WTC11 (cell line): ENCODE data around the gene ZNF335. TPM values are rescaled to one million over a fixed set of nuclear protein-coding genes. Genes with fewer than 3 reads are reported as not detected.

Experiments used
- ATAC-seq: fragments of 200-7000 bp; cut with Tn5 transposase; 2 replicates; pipeline ENCODE4 v1.10.0; 2021; ENCODE audit warnings: mild to moderate bottlenecking, moderate library complexity
- CTCF ChIA-PET: fragments of 300-600 bp; sonication (Branson Sonifier 250); formaldehyde crosslinking; loops from one replicate; lab custom pipeline; 2021; ENCODE audit warnings: antibody characterized with exemption; lab: Charles Lee
- POLR2A ChIA-PET: fragments of 350-600 bp; sonication (Branson Sonifier 250); formaldehyde crosslinking; loops from one replicate; lab custom pipeline; 2021; ENCODE audit warnings: antibody characterized with exemption; lab: Charles Lee
- DNase-seq: peaks from one replicate; pipeline ENCODE4 v3.0.0; 2021; ENCODE audit warnings: low spot score
- H3K27ac Mint-ChIP-seq: 2 replicates; pipeline ENCODE4 v1.8.0; 2021; ENCODE audit warnings: mixed read lengths
- H3K27me3 Mint-ChIP-seq: 2 replicates; pipeline ENCODE4 v1.8.0; 2021; ENCODE audit warnings: low read depth, mild to moderate bottlenecking, moderate library complexity, mixed read lengths
- H3K36me3 Mint-ChIP-seq: 2 replicates; pipeline ENCODE4 v1.8.0; 2021; ENCODE audit warnings: mixed read lengths
- H3K4me1 Mint-ChIP-seq: 2 replicates; pipeline ENCODE4 v1.8.0; 2022; ENCODE audit warnings: mixed read lengths
- H3K4me3 Mint-ChIP-seq: 2 replicates; pipeline ENCODE4 v1.8.0; 2021; ENCODE audit warnings: mild to moderate bottlenecking, moderate library complexity, mixed read lengths
- H3K9me3 Mint-ChIP-seq: 2 replicates; pipeline ENCODE4 v1.8.0; 2021; ENCODE audit warnings: mixed read lengths
- CDX4 ChIP-seq: fragments of 250-450 bp; sonication (Bioruptor Pico); IDR thresholded peaks from 2 replicates; pipeline ENCODE4 v1.9.0; 2021; ENCODE audit warnings: moderate library complexity, mild to moderate bottlenecking, inconsistent platforms, borderline replicate concordance
- ELF4 ChIP-seq: sonication (generic); formaldehyde crosslinking; IDR thresholded peaks from 2 replicates; pipeline ENCODE4 v1.8.1; 2022; ENCODE audit warnings: low read depth, mild to moderate bottlenecking, moderate library complexity, missing genetic modification reagents
- GRHL2 ChIP-seq: fragments of 250-450 bp; sonication (Bioruptor Pico); IDR thresholded peaks from 2 replicates; pipeline ENCODE4 v1.8.0; 2022; ENCODE audit warnings: mild to moderate bottlenecking, moderate library complexity; ENCODE audit not compliant: insufficient replicate concordance, severe bottlenecking
- HMGA2 ChIP-seq: fragments of 250-450 bp; sonication (Bioruptor Pico); IDR thresholded peaks from 2 replicates; pipeline ENCODE4 v1.4.0; 2021; ENCODE audit warnings: mild to moderate bottlenecking, moderate library complexity
- MAX ChIP-seq: sonication (generic); formaldehyde crosslinking; IDR thresholded peaks from 2 replicates; pipeline ENCODE4 v1.8.0; 2022; ENCODE audit warnings: mild to moderate bottlenecking, missing genetic modification reagents
- MXD4 ChIP-seq: fragments of 250-450 bp; sonication (Bioruptor Pico); IDR thresholded peaks from 2 replicates; pipeline ENCODE4 v1.8.0; 2021; ENCODE audit warnings: mild to moderate bottlenecking, moderate library complexity, borderline replicate concordance
- MYBL2 ChIP-seq: sonication (generic); formaldehyde crosslinking; IDR thresholded peaks from 2 replicates; pipeline ENCODE4 v1.8.1; 2023; ENCODE audit warnings: mild to moderate bottlenecking, moderate library complexity, missing genetic modification reagents
- NFATC4 ChIP-seq: fragments of 250-450 bp; sonication (Bioruptor Pico); IDR thresholded peaks from 2 replicates; pipeline ENCODE4 v1.9.0; 2021; ENCODE audit warnings: mild to moderate bottlenecking
- RELA ChIP-seq: sonication (generic); formaldehyde crosslinking; IDR thresholded peaks from 2 replicates; pipeline ENCODE4 v1.8.1; 2022; ENCODE audit warnings: missing genetic modification reagents, mild to moderate bottlenecking, borderline replicate concordance
- ZBTB21 ChIP-seq: sonication (generic); formaldehyde crosslinking; IDR thresholded peaks from 2 replicates; pipeline ENCODE4 v1.8.1; 2023; ENCODE audit warnings: mild to moderate bottlenecking, missing genetic modification reagents, borderline replicate concordance
- ZNF263 ChIP-seq: sonication (generic); formaldehyde crosslinking; IDR thresholded peaks from 2 replicates; pipeline ENCODE4 v1.8.1; 2022; ENCODE audit warnings: low read depth, mild to moderate bottlenecking, moderate library complexity, missing genetic modification reagents
- ZNF396 ChIP-seq: fragments of 250-450 bp; sonication (Bioruptor Pico); IDR thresholded peaks from 2 replicates; pipeline ENCODE4 v1.8.0; 2021; ENCODE audit warnings: mild to moderate bottlenecking, moderate library complexity, borderline replicate concordance
- ZNF416 ChIP-seq: fragments of 250-450 bp; sonication (Bioruptor Pico); IDR thresholded peaks from 2 replicates; pipeline ENCODE4 v1.9.0; 2021; ENCODE audit warnings: mild to moderate bottlenecking, inconsistent platforms
- ZNF423 ChIP-seq: fragments of 250-450 bp; sonication (Bioruptor Pico); IDR thresholded peaks from 2 replicates; pipeline ENCODE4 v2.1.2; 2022; ENCODE audit warnings: mild to moderate bottlenecking, moderate library complexity
- ZSCAN18 ChIP-seq: fragments of 250-450 bp; sonication (Bioruptor Pico); IDR thresholded peaks from 2 replicates; pipeline ENCODE4 v2.1.2; 2022; ENCODE audit warnings: mild to moderate bottlenecking, moderate library complexity
- total RNA-seq: library from RNA; stranded (reverse); gene quantifications from 3 replicates; pipeline ENCODE4 v1.2.3, GENCODE V29; 2021
- TF ChIP-seq, protein P1 (sequence below): fragments of 250-450 bp; sonication (Bioruptor Pico); IDR thresholded peaks from 2 replicates; pipeline ENCODE4 v1.9.0; 2021; ENCODE audit warnings: mild to moderate bottlenecking, borderline replicate concordance
- TF ChIP-seq, protein P2 (sequence below): sonication (generic); formaldehyde crosslinking; IDR thresholded peaks from 2 replicates; pipeline ENCODE4 v1.8.1; 2023; ENCODE audit warnings: mild to moderate bottlenecking, moderate library complexity, missing genetic modification reagents
- TF ChIP-seq, protein P3 (sequence below): fragments of 200-600 bp; IDR thresholded peaks from 2 replicates; pipeline ENCODE4 v1.8.0; 2022; ENCODE audit warnings: antibody characterized with exemption

The ZNF335 gene
- total RNA-seq, 1 experiment from 2014 or later: 20.0 TPM

DNA sequence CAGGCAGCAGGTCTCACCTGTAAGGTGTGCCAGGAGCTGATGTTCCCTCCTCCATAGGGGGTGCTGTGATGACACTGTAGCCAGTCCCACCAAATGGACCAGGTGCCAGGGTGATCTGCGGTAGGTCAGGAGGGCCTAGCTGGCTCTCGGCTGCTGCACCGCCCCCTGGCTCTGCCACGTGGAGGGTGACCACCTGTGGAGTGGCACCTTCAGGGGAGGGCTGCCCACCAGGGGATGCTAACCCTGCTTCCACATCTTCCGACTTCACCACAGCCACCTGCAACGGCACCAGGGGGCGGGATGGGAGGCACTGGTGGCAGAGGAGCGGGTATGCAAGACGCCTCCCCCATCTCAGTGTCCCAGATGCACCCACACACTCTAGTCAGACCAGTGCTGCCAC lies 18.3 kb downstream of the ZNF335 start (continued):
- TF ChIP-seq, protein P1, sequence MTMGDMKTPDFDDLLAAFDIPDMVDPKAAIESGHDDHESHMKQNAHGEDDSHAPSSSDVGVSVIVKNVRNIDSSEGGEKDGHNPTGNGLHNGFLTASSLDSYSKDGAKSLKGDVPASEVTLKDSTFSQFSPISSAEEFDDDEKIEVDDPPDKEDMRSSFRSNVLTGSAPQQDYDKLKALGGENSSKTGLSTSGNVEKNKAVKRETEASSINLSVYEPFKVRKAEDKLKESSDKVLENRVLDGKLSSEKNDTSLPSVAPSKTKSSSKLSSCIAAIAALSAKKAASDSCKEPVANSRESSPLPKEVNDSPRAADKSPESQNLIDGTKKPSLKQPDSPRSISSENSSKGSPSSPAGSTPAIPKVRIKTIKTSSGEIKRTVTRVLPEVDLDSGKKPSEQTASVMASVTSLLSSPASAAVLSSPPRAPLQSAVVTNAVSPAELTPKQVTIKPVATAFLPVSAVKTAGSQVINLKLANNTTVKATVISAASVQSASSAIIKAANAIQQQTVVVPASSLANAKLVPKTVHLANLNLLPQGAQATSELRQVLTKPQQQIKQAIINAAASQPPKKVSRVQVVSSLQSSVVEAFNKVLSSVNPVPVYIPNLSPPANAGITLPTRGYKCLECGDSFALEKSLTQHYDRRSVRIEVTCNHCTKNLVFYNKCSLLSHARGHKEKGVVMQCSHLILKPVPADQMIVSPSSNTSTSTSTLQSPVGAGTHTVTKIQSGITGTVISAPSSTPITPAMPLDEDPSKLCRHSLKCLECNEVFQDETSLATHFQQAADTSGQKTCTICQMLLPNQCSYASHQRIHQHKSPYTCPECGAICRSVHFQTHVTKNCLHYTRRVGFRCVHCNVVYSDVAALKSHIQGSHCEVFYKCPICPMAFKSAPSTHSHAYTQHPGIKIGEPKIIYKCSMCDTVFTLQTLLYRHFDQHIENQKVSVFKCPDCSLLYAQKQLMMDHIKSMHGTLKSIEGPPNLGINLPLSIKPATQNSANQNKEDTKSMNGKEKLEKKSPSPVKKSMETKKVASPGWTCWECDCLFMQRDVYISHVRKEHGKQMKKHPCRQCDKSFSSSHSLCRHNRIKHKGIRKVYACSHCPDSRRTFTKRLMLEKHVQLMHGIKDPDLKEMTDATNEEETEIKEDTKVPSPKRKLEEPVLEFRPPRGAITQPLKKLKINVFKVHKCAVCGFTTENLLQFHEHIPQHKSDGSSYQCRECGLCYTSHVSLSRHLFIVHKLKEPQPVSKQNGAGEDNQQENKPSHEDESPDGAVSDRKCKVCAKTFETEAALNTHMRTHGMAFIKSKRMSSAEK (CRISPR knock-in tag): no peak
- no peak for TF ChIP-seq RELA (CRISPR knock-in tag)
- no peak for TF ChIP-seq ZNF416 (CRISPR knock-in tag)
- no peak for TF ChIP-seq ZNF396 (CRISPR knock-in tag)
- TF ChIP-seq, protein P2, sequence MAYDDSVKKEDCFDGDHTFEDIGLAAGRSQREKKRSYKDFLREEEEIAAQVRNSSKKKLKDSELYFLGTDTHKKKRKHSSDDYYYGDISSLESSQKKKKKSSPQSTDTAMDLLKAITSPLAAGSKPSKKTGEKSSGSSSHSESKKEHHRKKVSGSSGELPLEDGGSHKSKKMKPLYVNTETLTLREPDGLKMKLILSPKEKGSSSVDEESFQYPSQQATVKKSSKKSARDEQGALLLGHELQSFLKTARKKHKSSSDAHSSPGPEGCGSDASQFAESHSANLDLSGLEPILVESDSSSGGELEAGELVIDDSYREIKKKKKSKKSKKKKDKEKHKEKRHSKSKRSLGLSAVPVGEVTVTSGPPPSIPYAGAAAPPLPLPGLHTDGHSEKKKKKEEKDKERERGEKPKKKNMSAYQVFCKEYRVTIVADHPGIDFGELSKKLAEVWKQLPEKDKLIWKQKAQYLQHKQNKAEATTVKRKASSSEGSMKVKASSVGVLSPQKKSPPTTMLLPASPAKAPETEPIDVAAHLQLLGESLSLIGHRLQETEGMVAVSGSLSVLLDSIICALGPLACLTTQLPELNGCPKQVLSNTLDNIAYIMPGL: no peak

- POLR2A ChIA-PET: no interaction called here
- Mint-ChIP-seq H3K9me3 (no peaks in the 10 kb centered on the region), H3K4me1 (peaks cover 5% of the 10 kb centered on the region), H3K27ac (no peak overlapping the region), H3K36me3 (peaks cover 21% of the 10 kb centered on the region), H3K27me3 (no peaks in the 10 kb centered on the region), H3K4me3 (no peak overlapping the region)
- DNase-seq (no peak), ATAC-seq (no peak)
- CTCF ChIA-PET: interaction anchor here (0.8 to 1.1 kb wide), 3 partner anchors 17 to 51 kb away, joined by 3 read pairs; no protein-coding TSS in a partner anchor
- no peak for TF ChIP-seq GRHL2 (CRISPR knock-in tag)
- TF ChIP-seq RELA (CRISPR knock-in tag): no peak
- no peak for TF ChIP-seq ZNF263
- TF ChIP-seq, protein P1 (CRISPR knock-in tag): no peak
- TF ChIP-seq HMGA2 (CRISPR knock-in tag): no peak
- no peak for TF ChIP-seq ZBTB21 (CRISPR knock-in tag)
- TF ChIP-seq ZSCAN18 (CRISPR knock-in tag): no peak
- no peak for TF ChIP-seq MYBL2 (CRISPR knock-in tag)
- TF ChIP-seq ZNF423: no peak
- no peak for TF ChIP-seq MXD4 (CRISPR knock-in tag)
- no peak for TF ChIP-seq ELF4 (CRISPR knock-in tag)
- no peak for TF ChIP-seq MAX (CRISPR knock-in tag)
- TF ChIP-seq, protein P3, sequence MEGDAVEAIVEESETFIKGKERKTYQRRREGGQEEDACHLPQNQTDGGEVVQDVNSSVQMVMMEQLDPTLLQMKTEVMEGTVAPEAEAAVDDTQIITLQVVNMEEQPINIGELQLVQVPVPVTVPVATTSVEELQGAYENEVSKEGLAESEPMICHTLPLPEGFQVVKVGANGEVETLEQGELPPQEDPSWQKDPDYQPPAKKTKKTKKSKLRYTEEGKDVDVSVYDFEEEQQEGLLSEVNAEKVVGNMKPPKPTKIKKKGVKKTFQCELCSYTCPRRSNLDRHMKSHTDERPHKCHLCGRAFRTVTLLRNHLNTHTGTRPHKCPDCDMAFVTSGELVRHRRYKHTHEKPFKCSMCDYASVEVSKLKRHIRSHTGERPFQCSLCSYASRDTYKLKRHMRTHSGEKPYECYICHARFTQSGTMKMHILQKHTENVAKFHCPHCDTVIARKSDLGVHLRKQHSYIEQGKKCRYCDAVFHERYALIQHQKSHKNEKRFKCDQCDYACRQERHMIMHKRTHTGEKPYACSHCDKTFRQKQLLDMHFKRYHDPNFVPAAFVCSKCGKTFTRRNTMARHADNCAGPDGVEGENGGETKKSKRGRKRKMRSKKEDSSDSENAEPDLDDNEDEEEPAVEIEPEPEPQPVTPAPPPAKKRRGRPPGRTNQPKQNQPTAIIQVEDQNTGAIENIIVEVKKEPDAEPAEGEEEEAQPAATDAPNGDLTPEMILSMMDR: no peak
- no peak for TF ChIP-seq NFATC4
- no peak for TF ChIP-seq CDX4 (CRISPR knock-in tag)
- TF ChIP-seq, protein P2: no peak
Measured at GRCh38 chr20:45952861-45953260, 19.1 kb downstream of the ZNF335 start.
